NCI-H2196 (cell line): ENCODE measurements around the gene SLC12A8.

ENCODE experiments used
- DNase-seq: peaks from one replicate; lab custom pipeline; 2025; ENCODE audit not compliant: unreplicated experiment; lab: John Stamatoyannopoulos, UW

Gene SLC12A8

GRCh38 chr3:125212509-125213363 lies at the start of gene SLC12A8:
Gene SLC12A8, minus strand, starts transcription at chr3:125212748. Its CDS starts 1,399 bp downstream, at chr3:125211349.
- no peak for DNase-seq

GRCh38 chr3:125262161-125262560 lies 49.6 kb upstream of the SLC12A8 start:
- DNase-seq = no peak

- DNase-seq = no peak
Measured at GRCh38 chr3:125261031-125261430, 48.5 kb upstream of the SLC12A8 start.

GRCh38 chr3:125260158-125260557 lies 47.6 kb upstream of the SLC12A8 start:
- no peak for DNase-seq

- no peak for DNase-seq
Measured at GRCh38 chr3:125257536-125257935, 45.0 kb upstream of the SLC12A8 start.

GRCh38 chr3:125256675-125257074 lies 44.1 kb upstream of the SLC12A8 start:
- DNase-seq = no peak

GRCh38 chr3:125250973-125251372 lies 38.4 kb upstream of the SLC12A8 start:
- no peak for DNase-seq

- no peak for DNase-seq
Measured at GRCh38 chr3:125246237-125246636, 33.7 kb upstream of the SLC12A8 start.

- DNase-seq = no peak
Measured at GRCh38 chr3:125245521-125245920, 33.0 kb upstream of the SLC12A8 start.

GRCh38 chr3:125240496-125240895 lies 27.9 kb upstream of the SLC12A8 start:
- no peak for DNase-seq

- DNase-seq = no peak
Measured at GRCh38 chr3:125239266-125239665, 26.7 kb upstream of the SLC12A8 start.

GRCh38 chr3:125238759-125239158 lies 26.2 kb upstream of the SLC12A8 start:
- DNase-seq = no peak

GRCh38 chr3:125236331-125236903 lies 23.9 kb upstream of the SLC12A8 start:
- no peak for DNase-seq

- DNase-seq = no peak
Measured at GRCh38 chr3:125234831-125235230, 22.3 kb upstream of the SLC12A8 start.

GRCh38 chr3:125232401-125232800 lies 19.9 kb upstream of the SLC12A8 start:
- no peak for DNase-seq

GRCh38 chr3:125231895-125232294 lies 19.3 kb upstream of the SLC12A8 start:
- DNase-seq = no peak

- DNase-seq = no peak
Measured at GRCh38 chr3:125229707-125230106, 17.2 kb upstream of the SLC12A8 start.

GRCh38 chr3:125229168-125229567 lies 16.6 kb upstream of the SLC12A8 start:
- DNase-seq = no peak

GRCh38 chr3:125221831-125222230 lies 9.3 kb upstream of the SLC12A8 start:
- DNase-seq = no peak

GRCh38 chr3:125220727-125221429 lies 8.3 kb upstream of the SLC12A8 start:
- no peak for DNase-seq

- DNase-seq = no peak
Measured at GRCh38 chr3:125220183-125220582, 7.6 kb upstream of the SLC12A8 start.

- no peak for DNase-seq
Measured at GRCh38 chr3:125219261-125219701, 6.7 kb upstream of the SLC12A8 start.
